Ishikawa (cell line): ENCODE measurements around the gene TBXAS1.

Experiments
- CEBPB ChIP-seq: IDR thresholded peaks from 2 replicates; pipeline ENCODE4 v1.6.1; 2012
- CREB1 ChIP-seq: IDR thresholded peaks from 2 replicates; pipeline ENCODE4 v1.6.1; 2012; ENCODE audit warnings: low read depth
- EGR1 ChIP-seq: IDR thresholded peaks from 2 replicates; pipeline ENCODE4 v1.6.1; 2012
- EP300 ChIP-seq: IDR thresholded peaks from 2 replicates; pipeline ENCODE4 v1.6.1; 2012; ENCODE audit warnings: borderline replicate concordance
- FOXM1 ChIP-seq: IDR thresholded peaks from 2 replicates; pipeline ENCODE4 v1.6.1; 2012; ENCODE audit warnings: low read depth, borderline replicate concordance
- MAX ChIP-seq: IDR thresholded peaks from 2 replicates; pipeline ENCODE4 v1.6.1; 2012
- NFIC ChIP-seq: IDR thresholded peaks from 2 replicates; pipeline ENCODE4 v1.6.1; 2012
- RAD21 ChIP-seq: IDR thresholded peaks from 2 replicates; pipeline ENCODE4 v1.6.1; 2012; ENCODE audit warnings: low read depth
- REST ChIP-seq: IDR thresholded peaks from 2 replicates; pipeline ENCODE4 v1.6.1; 2012; ENCODE audit warnings: low read depth, mild to moderate bottlenecking
- TAF1 ChIP-seq: IDR thresholded peaks from 2 replicates; pipeline ENCODE4 v1.6.1; 2012; ENCODE audit warnings: low read depth, mild to moderate bottlenecking
- TCF12 ChIP-seq: IDR thresholded peaks from 2 replicates; pipeline ENCODE4 v1.6.1; 2012; ENCODE audit warnings: low read depth
- TEAD4 ChIP-seq: IDR thresholded peaks from 2 replicates; pipeline ENCODE4 v1.6.1; 2012
- USF1 ChIP-seq: IDR thresholded peaks from 2 replicates; pipeline ENCODE4 v1.6.1; 2012
- YY1 ChIP-seq: IDR thresholded peaks from 2 replicates; pipeline ENCODE4 v1.6.1; 2012; ENCODE audit warnings: low read depth
- ZBTB7A ChIP-seq: IDR thresholded peaks from 2 replicates; pipeline ENCODE4 v1.6.1; 2012; ENCODE audit warnings: low read depth

The TBXAS1 gene

GRCh38 chr7:139932531-139932930 is 103.5 kb downstream of the TBXAS1 start:
- TF ChIP-seq TEAD4 = no peak
- no peak for TF ChIP-seq CREB1
- TF ChIP-seq CEBPB = no peak
- TF ChIP-seq USF1 = no peak
- TF ChIP-seq ZBTB7A = no peak
- no peak for TF ChIP-seq TAF1
- no peak for TF ChIP-seq MAX
- TF ChIP-seq YY1 = no peak
- no peak for TF ChIP-seq NFIC
- TF ChIP-seq EGR1 = no peak
- TF ChIP-seq EP300 = no peak
- TF ChIP-seq FOXM1 = no peak
- no peak for TF ChIP-seq RAD21
- TF ChIP-seq REST = no peak
- TF ChIP-seq TCF12 = no peak

GRCh38 chr7:139936760-139937310 is 107.8 kb downstream of the TBXAS1 start:
- TF ChIP-seq MAX = no peak
- no peak for TF ChIP-seq TCF12
- TF ChIP-seq TEAD4 = no peak
- no peak for TF ChIP-seq EGR1
- TF ChIP-seq NFIC = no peak
- no peak for TF ChIP-seq CREB1
- no peak for TF ChIP-seq RAD21

GRCh38 chr7:139937715-139938114 is 108.7 kb downstream of the TBXAS1 start:
- TF ChIP-seq REST (no peak), NFIC (no peak), MAX (no peak), USF1 (no peak), EP300 (no peak), TAF1 (no peak), FOXM1 (no peak), EGR1 (no peak), TEAD4 (no peak), CREB1 (no peak), RAD21 (no peak), CEBPB (no peak), YY1 (no peak), TCF12 (no peak), ZBTB7A (no peak)

GRCh38 chr7:139940866-139941265 is 111.8 kb downstream of the TBXAS1 start:
- TF ChIP-seq TAF1 (no peak), MAX (no peak), TCF12 (no peak), CEBPB (no peak), CREB1 (no peak), NFIC (no peak), FOXM1 (no peak)

- TF ChIP-seq EP300 (no peak), CEBPB (no peak), TEAD4 (no peak), TAF1 (no peak), CREB1 (no peak), EGR1 (no peak), REST (no peak), NFIC (no peak), FOXM1 (no peak), MAX (no peak), ZBTB7A (no peak), TCF12 (no peak), USF1 (no peak), RAD21 (no peak), YY1 (no peak)
Measured at GRCh38 chr7:139941421-139941820, 112.4 kb downstream of the TBXAS1 start.
